Neural cell (in vitro differentiated cells): ENCODE results near the gene ATOH1. TPM values are rescaled to one million over a fixed set of nuclear protein-coding genes. Genes with fewer than 3 reads are reported as not detected.

Source experiments
- H2AFZ ChIP-seq: fragments of 200-600, 300-800 bp; sonication (generic), shearing (Covaris generic); 2 replicates; pipeline ENCODE4 v1.6.0; 2014; ENCODE audit warnings: low read depth, mild to moderate bottlenecking, antibody characterized with exemption, low read length, moderate library complexity
- H3F3A ChIP-seq: fragments of 200-600 bp; shearing (Covaris generic); 2 replicates; pipeline ENCODE4 v1.6.1; 2016; ENCODE audit warnings: mild to moderate bottlenecking, moderate library complexity, mixed read lengths, antibody characterized with exemption, low read length; ENCODE audit not compliant: insufficient read depth, poor library complexity, severe bottlenecking
- H3K27ac ChIP-seq: fragments of 200-600, 300-800 bp; sonication (generic), shearing (Covaris generic); 2 replicates; pipeline ENCODE4 v1.5.1; 2014; ENCODE audit warnings: mild to moderate bottlenecking, low read length, moderate library complexity
- H3K27me3 ChIP-seq: fragments of 300-800, 200-600 bp; sonication (generic), shearing (Covaris generic); 2 replicates; pipeline ENCODE4 v1.6.0; 2014; ENCODE audit warnings: mild to moderate bottlenecking, low read depth, low read length, moderate library complexity; ENCODE audit not compliant: insufficient read depth
- H3K36me3 ChIP-seq: fragments of 300-800, 200-600 bp; sonication (generic), shearing (Covaris generic); 2 replicates; pipeline ENCODE4 v1.5.1; 2014; ENCODE audit warnings: mild to moderate bottlenecking, antibody characterized with exemption, low read length, moderate library complexity; ENCODE audit not compliant: insufficient read depth
- H3K4me2 ChIP-seq: fragments of 300-800, 200-600 bp; sonication (generic), shearing (Covaris generic); 2 replicates; pipeline ENCODE4 v1.6.0; 2014; ENCODE audit warnings: mild to moderate bottlenecking, low read length
- H3K4me3 ChIP-seq: fragments of 300-800, 200-600 bp; sonication (generic), shearing (Covaris generic); 2 replicates; pipeline ENCODE4 v1.5.1; 2014; ENCODE audit warnings: mild to moderate bottlenecking, low read length, moderate library complexity
- H3K79me2 ChIP-seq: fragments of 200-600 bp; shearing (Covaris generic); replicated peaks from 2 replicates; pipeline ENCODE4 v1.6.0; 2014; ENCODE audit warnings: mild to moderate bottlenecking, low read length, moderate library complexity; ENCODE audit not compliant: insufficient read depth
- H3K9ac ChIP-seq: fragments of 300-800, 200-600 bp; sonication (generic), shearing (Covaris generic); 2 replicates; pipeline ENCODE4 v1.6.1; 2016; ENCODE audit warnings: mild to moderate bottlenecking, low read length, mixed read lengths
- H3K9me2 ChIP-seq: fragments of 200-600 bp; shearing (Covaris generic); 2 replicates; pipeline ENCODE4 v1.6.1; 2016; ENCODE audit warnings: mild to moderate bottlenecking, low read length, mixed read lengths; ENCODE audit not compliant: insufficient read depth
- H3K9me3 ChIP-seq: fragments of 200-600, 300-800 bp; sonication (generic), shearing (Covaris generic); 2 replicates; pipeline ENCODE4 v1.6.1; 2016; ENCODE audit warnings: mild to moderate bottlenecking, mixed run types, low read length, moderate library complexity, mixed read lengths
- H4K20me1 ChIP-seq: fragments of 200-600 bp; shearing (Covaris generic); 2 replicates; pipeline ENCODE4 v1.6.1; 2016; ENCODE audit warnings: mild to moderate bottlenecking, mixed run types; ENCODE audit not compliant: insufficient read depth
- CTCF ChIP-seq: fragments of 450-650 bp; IDR thresholded peaks from 2 replicates; pipeline ENCODE4 v1.5.1; 2014; ENCODE audit warnings: antibody characterized with exemption, mild to moderate bottlenecking, moderate library complexity; ENCODE audit not compliant: poor library complexity, severe bottlenecking
- EP300 ChIP-seq: fragments of 450-650 bp; conservative IDR thresholded peaks from 2 replicates; pipeline ENCODE4 v1.6.1; 2014; ENCODE audit warnings: antibody characterized with exemption, mild to moderate bottlenecking, moderate library complexity; ENCODE audit not compliant: poor library complexity, severe bottlenecking
- EZH2 ChIP-seq: fragments of 200-600, 300-800 bp; shearing (Covaris generic), sonication (generic); IDR thresholded peaks from 2 replicates; pipeline ENCODE4 v1.6.1; 2014; ENCODE audit warnings: antibody characterized with exemption, low read length, borderline replicate concordance, mild to moderate bottlenecking; ENCODE audit not compliant: insufficient read depth, poor library complexity, severe bottlenecking
- MXI1 ChIP-seq: fragments of 450-650 bp; conservative IDR thresholded peaks from 2 replicates; pipeline ENCODE4 v1.6.1; 2014; ENCODE audit warnings: antibody characterized with exemption, mild to moderate bottlenecking; ENCODE audit not compliant: poor library complexity, severe bottlenecking
- POLR2AphosphoS5 ChIP-seq: IDR thresholded peaks from 2 replicates; pipeline ENCODE4 v1.6.1; 2012
- RAD21 ChIP-seq: fragments of 450-650 bp; conservative IDR thresholded peaks from 2 replicates; pipeline ENCODE4 v1.6.1; 2014; ENCODE audit warnings: antibody characterized with exemption, mild to moderate bottlenecking, moderate library complexity
- REST ChIP-seq: IDR thresholded peaks from 2 replicates; pipeline ENCODE4 v1.6.1; 2012; ENCODE audit warnings: borderline replicate concordance
- SMC3 ChIP-seq: fragments of 450-650 bp; conservative IDR thresholded peaks from 2 replicates; pipeline ENCODE4 v1.6.1; 2014; ENCODE audit warnings: antibody characterized with exemption, mild to moderate bottlenecking, moderate library complexity; ENCODE audit not compliant: poor library complexity
- TAF1 ChIP-seq: IDR thresholded peaks from 2 replicates; pipeline ENCODE4 v1.6.1; 2012; ENCODE audit warnings: low read depth
- polyA plus RNA-seq: library from polyadenylated mRNA; depleted of rRNA; stranded (reverse); fragments of >200 nt; gene quantifications from 2 replicates; pipeline ENCODE4 v1.2.3, GENCODE V29; 2014

ATOH1 gene
- polyA plus RNA-seq, 1 donor from 2014 or later = 0.22 TPM

GRCh38 chr4:93828995-93829819 lies 654 bp downstream of the ATOH1 start:
- Histone ChIP-seq H4K20me1 (no peaks in the 10 kb centered on the region), H3K4me2 (peak overlapping the region; percentile 36), H3K4me3 (peak overlapping the region; percentile 65), H3K9me2 (no peaks in the 10 kb centered on the region), H3K9me3 (no peaks in the 10 kb centered on the region), H3K79me2 (no peaks in the 10 kb centered on the region), H3K36me3 (no peaks in the 10 kb centered on the region), H3K27me3 (peaks cover 100% of the 10 kb centered on the region), H3F3A (no peaks in the 10 kb centered on the region), H3K27ac (no peak overlapping the region), H3K9ac (no peak overlapping the region), H2AFZ (no peak overlapping the region)
- TF ChIP-seq EZH2 = peak; percentile 95
- TF ChIP-seq EP300 = no peak
- no peak for TF ChIP-seq CTCF
- TF ChIP-seq REST = no peak

GRCh38 chr4:93829820-93830687 lies 1.5 kb downstream of the ATOH1 start:
- no peaks in the 10 kb centered on the region for H3F3A ChIP-seq
- H3K4me2 ChIP-seq = peak overlapping the region; percentile 36

More at GRCh38 chr4:93829820-93830687, 1.5 kb downstream of the ATOH1 start:
- peak; percentile 19 for TF ChIP-seq EZH2
- TF ChIP-seq SMC3 = no peak
- no peak for TF ChIP-seq CTCF
- TF ChIP-seq REST = no peak
- no peak for TF ChIP-seq TAF1
- TF ChIP-seq RAD21 = no peak
- no peak for TF ChIP-seq MXI1
- TF ChIP-seq POLR2AphosphoS5 = peak; percentile 73
- TF ChIP-seq EP300 = no peak
- Histone ChIP-seq H3K9ac (no peak overlapping the region), H3K9me3 (no peaks in the 10 kb centered on the region), H3K27me3 (peaks cover 100% of the 10 kb centered on the region), H3K79me2 (no peaks in the 10 kb centered on the region), H3K9me2 (no peaks in the 10 kb centered on the region), H2AFZ (no peak overlapping the region), H3K27ac (no peak overlapping the region), H3K36me3 (no peaks in the 10 kb centered on the region), H3K4me3 (peak overlapping the region; percentile 65), H4K20me1 (no peaks in the 10 kb centered on the region)
